Gastroesophageal sphincter (tissue), 3 donors: ENCODE data around the gene SDR39U1.

Experiments
- EP300 ChIP-seq: sonication (generic); formaldehyde crosslinking; IDR thresholded peaks from one replicate; pipeline ENCODE4 v1.6.1; 2017; ENCODE audit warnings: antibody characterized with exemption, mild to moderate bottlenecking
- POLR2A ChIP-seq, 2 donors: fragments of 450-650 bp; IDR thresholded peaks; one replicate each; pipeline ENCODE4 v1.6.1; 2017; ENCODE audit warnings: antibody characterized with exemption in 2 of 2, mild to moderate bottlenecking in 2 of 2, moderate library complexity in 1 of 2
- POLR2AphosphoS5 ChIP-seq: sonication (generic); formaldehyde crosslinking; IDR thresholded peaks from one replicate; pipeline ENCODE4 v1.6.1; 2017; ENCODE audit warnings: antibody characterized with exemption
- TF ChIP-seq, protein P1 (sequence below), 4 experiments: fragments of 200-600 bp in 2 of 4; fragments of 450-650 bp in 2 of 4; sonication (generic) in 1 of 4; IDR thresholded peaks; one replicate each; pipeline ENCODE4 v1.5.1; 2017 to 2019; ENCODE audit warnings: antibody characterized with exemption in 4 of 4, mild to moderate bottlenecking in 2 of 4, moderate library complexity in 2 of 4

DNA sequence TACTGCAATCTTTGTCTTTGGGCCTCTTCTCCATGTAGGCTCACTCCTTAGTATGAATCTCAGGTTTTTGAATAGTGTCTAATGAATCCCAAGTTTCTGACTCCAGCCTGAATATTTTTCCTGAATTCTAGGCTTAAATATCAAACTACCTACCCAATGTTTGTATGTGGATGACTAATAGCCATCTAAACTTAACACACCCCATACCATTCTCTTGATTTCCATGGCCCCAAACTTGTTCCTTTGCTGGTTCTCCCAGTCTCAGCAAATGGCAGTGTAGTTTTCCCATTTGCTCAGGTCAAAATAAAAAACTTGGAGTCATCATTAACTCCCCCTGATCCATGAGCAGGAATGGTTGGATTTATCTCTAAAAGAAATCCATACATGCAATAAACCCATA, 18.8 kb upstream of the SDR39U1 start:
- TF ChIP-seq POLR2A (IDR thresholded peaks at IDR 0.05) (no peak), POLR2AphosphoS5 (no peak), EP300 (no peak)
- TF ChIP-seq, protein P1, sequence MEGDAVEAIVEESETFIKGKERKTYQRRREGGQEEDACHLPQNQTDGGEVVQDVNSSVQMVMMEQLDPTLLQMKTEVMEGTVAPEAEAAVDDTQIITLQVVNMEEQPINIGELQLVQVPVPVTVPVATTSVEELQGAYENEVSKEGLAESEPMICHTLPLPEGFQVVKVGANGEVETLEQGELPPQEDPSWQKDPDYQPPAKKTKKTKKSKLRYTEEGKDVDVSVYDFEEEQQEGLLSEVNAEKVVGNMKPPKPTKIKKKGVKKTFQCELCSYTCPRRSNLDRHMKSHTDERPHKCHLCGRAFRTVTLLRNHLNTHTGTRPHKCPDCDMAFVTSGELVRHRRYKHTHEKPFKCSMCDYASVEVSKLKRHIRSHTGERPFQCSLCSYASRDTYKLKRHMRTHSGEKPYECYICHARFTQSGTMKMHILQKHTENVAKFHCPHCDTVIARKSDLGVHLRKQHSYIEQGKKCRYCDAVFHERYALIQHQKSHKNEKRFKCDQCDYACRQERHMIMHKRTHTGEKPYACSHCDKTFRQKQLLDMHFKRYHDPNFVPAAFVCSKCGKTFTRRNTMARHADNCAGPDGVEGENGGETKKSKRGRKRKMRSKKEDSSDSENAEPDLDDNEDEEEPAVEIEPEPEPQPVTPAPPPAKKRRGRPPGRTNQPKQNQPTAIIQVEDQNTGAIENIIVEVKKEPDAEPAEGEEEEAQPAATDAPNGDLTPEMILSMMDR (IDR thresholded peaks at IDR 0.05) = no peak
